IMR-90 (cell line): ENCODE measurements around the gene CRAMP1. TPM values are rescaled to one million over a fixed set of nuclear protein-coding genes. Genes with fewer than 3 reads are reported as not detected.

Source experiments
- ATAC-seq: fragments of 200-7000 bp; cut with Tn5 transposase; 2 replicates; pipeline ENCODE4 v1.9.1; 2020; ENCODE audit warnings: low read depth, mild to moderate bottlenecking, moderate library complexity
- BruUV-seq: library from RNA; stranded (reverse); fragments of 400-500 nt; replicated peaks from 2 replicates; lab custom pipeline; 2021; lab: Mats Ljungman, UMichigan
- CTCF ChIA-PET: fragments of 300-600 bp; formaldehyde crosslinking; extraction: SDS; loops from one replicate; lab custom pipeline; 2021; ENCODE audit warnings: antibody characterized with exemption; lab: Yijun Ruan, JAX
- POLR2A ChIA-PET: fragments of 300-600 bp; sonication (Branson Sonifier 250); formaldehyde crosslinking; loops from one replicate; lab custom pipeline; 2022; ENCODE audit warnings: antibody characterized with exemption; ENCODE audit not compliant: unreplicated experiment; lab: Charles Lee
- DNase-seq: peaks from one replicate; pipeline ENCODE4 v3.0.0; 2013
- H2AFZ ChIP-seq: replicated peaks from 2 replicates; pipeline ENCODE3; 2013; ENCODE audit warnings: low read length, mild to moderate bottlenecking; ENCODE audit not compliant: poor library complexity
- H2AK5ac ChIP-seq: 2 replicates; pipeline ENCODE4 v1.6.1; 2013; ENCODE audit warnings: low read depth, low read length, inconsistent platforms
- H2AK9ac ChIP-seq: replicated peaks from 2 replicates; pipeline ENCODE3; 2013; ENCODE audit warnings: mild to moderate bottlenecking, low read depth, low read length, moderate library complexity; ENCODE audit not compliant: poor library complexity
- H2BK120ac ChIP-seq: 2 replicates; pipeline ENCODE4 v1.6.1; 2013; ENCODE audit warnings: low read depth, low read length, inconsistent platforms
- H2BK15ac ChIP-seq: 3 replicates; pipeline ENCODE4 v1.6.1; 2013; ENCODE audit warnings: low read depth, low read length, inconsistent platforms
- H2BK20ac ChIP-seq: 2 replicates; pipeline ENCODE4 v1.6.1; 2013; ENCODE audit warnings: low read depth, mild to moderate bottlenecking, inconsistent platforms, low read length, moderate library complexity
- H2BK5ac ChIP-seq: 2 replicates; pipeline ENCODE4 v1.6.1; 2013; ENCODE audit warnings: mild to moderate bottlenecking, low read depth, low read length, inconsistent platforms; ENCODE audit not compliant: poor library complexity, severe bottlenecking
- H3K14ac ChIP-seq: replicated peaks from 2 replicates; pipeline ENCODE4 v1.6.1; 2013; ENCODE audit warnings: low read depth, low read length, inconsistent platforms
- H3K18ac ChIP-seq: 2 replicates; pipeline ENCODE4 v1.6.1; 2013; ENCODE audit warnings: low read depth, low read length, control low read depth
- H3K23ac ChIP-seq: 2 replicates; pipeline ENCODE4 v1.6.1; 2013; ENCODE audit warnings: low read depth, low read length, inconsistent platforms
- H3K27ac ChIP-seq: 2 replicates; pipeline ENCODE4 v1.5.1; 2013; ENCODE audit warnings: mild to moderate bottlenecking, control low read depth, low read length; ENCODE audit not compliant: insufficient read depth
- H3K27me3 ChIP-seq: 2 replicates; pipeline ENCODE4 v1.6.1; 2013; ENCODE audit warnings: low read length; ENCODE audit not compliant: control insufficient read depth, insufficient read depth
- H3K36me3 ChIP-seq: 2 replicates; pipeline ENCODE4 v1.6.1; 2013; ENCODE audit warnings: low read length, mixed read lengths; ENCODE audit not compliant: control insufficient read depth, insufficient read depth
- H3K4ac ChIP-seq: 2 replicates; pipeline ENCODE4 v1.6.1; 2013; ENCODE audit warnings: low read depth, low read length, inconsistent platforms
- H3K4me1 ChIP-seq: 2 replicates; pipeline ENCODE4 v1.6.1; 2013; ENCODE audit warnings: low read length, mixed read lengths; ENCODE audit not compliant: control insufficient read depth, insufficient read depth
- H3K4me2 ChIP-seq: 2 replicates; pipeline ENCODE4 v1.6.1; 2013; ENCODE audit warnings: low read depth, mild to moderate bottlenecking, control low read depth, low read length, moderate library complexity
- H3K4me3 ChIP-seq: 2 replicates; pipeline ENCODE4 v1.5.1; 2013; ENCODE audit warnings: low read depth, mild to moderate bottlenecking, control low read depth, low read length, moderate library complexity; ENCODE audit not compliant: insufficient read depth
- H3K56ac ChIP-seq: 2 replicates; pipeline ENCODE4 v1.6.1; 2013; ENCODE audit warnings: low read length, inconsistent platforms; ENCODE audit not compliant: insufficient read depth; ENCODE audit errors: extremely low read depth
- H3K79me1 ChIP-seq, 2 experiments: 2 replicates each; pipeline ENCODE4 v1.6.1; 2013; ENCODE audit warnings: low read length in 2 of 2, inconsistent platforms in 1 of 2, low read depth in 1 of 2
- H3K9ac ChIP-seq: 2 replicates; pipeline ENCODE4 v1.6.1; 2013; ENCODE audit warnings: low read depth, low read length, control low read depth
- H3K9me1 ChIP-seq: 2 replicates; pipeline ENCODE4 v1.6.1; 2013; ENCODE audit warnings: low read length, inconsistent platforms; ENCODE audit not compliant: insufficient read depth
- H3K9me3 ChIP-seq: 2 replicates; pipeline ENCODE4 v1.6.1; 2013; ENCODE audit warnings: low read length; ENCODE audit not compliant: control insufficient read depth, insufficient read depth
- H4K20me1 ChIP-seq: 2 replicates; pipeline ENCODE4 v1.6.1; 2013; ENCODE audit warnings: low read length, inconsistent platforms; ENCODE audit not compliant: insufficient read depth
- H4K5ac ChIP-seq: 2 replicates; pipeline ENCODE4 v1.6.1; 2013; ENCODE audit warnings: mild to moderate bottlenecking, low read depth, low read length, control low read depth
- H4K8ac ChIP-seq, 2 experiments: 2 replicates each; pipeline ENCODE4 v1.6.1; 2013; ENCODE audit warnings: low read depth in 2 of 2, low read length in 2 of 2, control low read depth in 1 of 2, inconsistent platforms in 1 of 2
- H4K91ac ChIP-seq: 2 replicates; pipeline ENCODE4 v1.6.1; 2013; ENCODE audit warnings: low read depth, low read length, inconsistent platforms; ENCODE audit not compliant: insufficient read depth
- CHD1 ChIP-seq: IDR thresholded peaks from 2 replicates; pipeline ENCODE4 v1.6.1; 2012; ENCODE audit warnings: low read depth, low read length, improper control_type of control experiment
- MXI1 ChIP-seq: IDR thresholded peaks from 2 replicates; pipeline ENCODE4 v1.6.1; 2012; ENCODE audit warnings: low read depth, mild to moderate bottlenecking, low read length, moderate library complexity, borderline replicate concordance
- WGBS, 2 experiments: methylation state at CpG; one replicate each; pipeline versions ENCODE4 v1.1.5 to v1.1.7; 2013; ENCODE audit warnings: missing lambda C conversion rate in 2 of 2; ENCODE audit not compliant: insufficient read length in 1 of 2; ENCODE audit errors: extremely low coverage in 2 of 2; 5-methylcytosine and 5-hydroxymethylcytosine counted together
- dilution Hi-C: fragments of 300-500 bp; cut with HindIII; formaldehyde crosslinking; loops from one replicate; pipeline ENCODE4 v1.14.3; 2018; ENCODE audit warnings: low sequenced_read_pairs; ENCODE audit not compliant: unreplicated experiment
- in situ Hi-C: fragments of 300-500 bp; cut with MboI; formaldehyde crosslinking; loops from 3 replicates; pipeline ENCODE4 v1.14.3; 2019; ENCODE audit warnings: low sequenced_read_pairs, inconsistent platforms, mixed read lengths
- intact Hi-C: fragments of 100-400 bp; cut with micrococcal nuclease; formaldehyde crosslinking; loops from 2 replicates; pipeline ENCODE4 v1.10.0; 2022
- polyA plus RNA-seq, 3 experiments: library from polyadenylated mRNA; depleted of rRNA; stranded (reverse); fragments of >200 nt; gene quantifications; 2 replicates each; pipeline ENCODE4 v1.2.3, GENCODE V29; 2012; ENCODE audit warnings: low replicate concordance in 1 of 3
- total RNA-seq: library from RNA; depleted of rRNA; stranded (reverse); fragments of >200 nt; gene quantifications from 2 replicates; pipeline ENCODE4 v1.2.3, GENCODE V29; 2012

The CRAMP1 gene
- total and polyA plus RNA-seq, 2 of the 4 experiments (the other 2 are of a cell fraction) = 3.2 to 12.0 TPM

- no peak overlapping the region for H2BK20ac ChIP-seq
- ChIA-PET CTCF (no interaction called here), POLR2A (no interaction called here)
- no peak overlapping the region for H3K56ac ChIP-seq
- peak overlapping the region; percentile 51 for H3K4ac ChIP-seq
- peak overlapping the region; percentile 94 for H3K9ac ChIP-seq
- H4K20me1 ChIP-seq = peaks cover 19% of the 10 kb centered on the region
- H3K9me1 ChIP-seq = peaks cover 3% of the 10 kb centered on the region
- DNase-seq = peak; percentile 30
- H3K4me1 ChIP-seq = peaks cover 7% of the 10 kb centered on the region
- H3K27ac ChIP-seq = peak overlapping the region; percentile 92
- dilution Hi-C loops = no loop called here
- peak overlapping the region; percentile 23 to 57; a peak in 3 of 4 replicates for H4K8ac ChIP-seq
- intact Hi-C loops = loop anchor here (5.0 kb wide), 2 partner anchors 93 to 122 kb away; partner anchors contain the start of genes MAPK8IP3 and TELO2
- no peaks in the 10 kb centered on the region for H3K27me3 ChIP-seq
- peak overlapping the region; percentile 68 for H2AFZ ChIP-seq
- H4K5ac ChIP-seq = peak overlapping the region; percentile 52
- H3K79me1 ChIP-seq = peaks cover 16 to 60% of the 10 kb centered on the region in 2 experiments
- BruUV-seq = no TSS peak
- no peaks in the 10 kb centered on the region for H3K9me3 ChIP-seq
- peak overlapping the region; percentile 53; the same call in 1 of the 2 replicates for H3K14ac ChIP-seq
- peak; percentile 2; the same call in 1 of the 2 replicates for ATAC-seq
- in situ Hi-C loops = no loop called here
- 0% methylated on average over 20 of the region's 80 CpGs; no CpG with 5 or more reads in 1 of the 2 experiments for WGBS, 2 experiments
- no peak overlapping the region for H2BK15ac ChIP-seq
- no peak overlapping the region; the same call in 1 of the 2 replicates for H2AK5ac ChIP-seq
- TF ChIP-seq CHD1 (0 out of 2 replicates have a peak, but pooled peaks have one; percentile 55), MXI1 (no peak)
- peak overlapping the region; percentile 72; the same call in 1 of the 2 replicates for H3K23ac ChIP-seq
- peak overlapping the region; percentile 34; the same call in 1 of the 2 replicates for H4K91ac ChIP-seq
- H3K36me3 ChIP-seq = peaks cover 16% of the 10 kb centered on the region
- H2BK120ac ChIP-seq = no peak overlapping the region
- peak overlapping the region; percentile 75 for H2AK9ac ChIP-seq
- peak overlapping the region; percentile 94 for H3K4me3 ChIP-seq
- peak overlapping the region; percentile 81 for H2BK5ac ChIP-seq
- peak overlapping the region; percentile 80 for H3K4me2 ChIP-seq
- no peak overlapping the region for H3K18ac ChIP-seq
Observed at GRCh38 chr16:1614456-1615102, 2.4 kb downstream of the CRAMP1 start.
